Measurements from ENCODE around the gene TMED1. TPM values are rescaled to one million over a fixed set of nuclear protein-coding genes. Genes with fewer than 3 reads are reported as not detected.

TMED1 gene
- total RNA-seq, 6 donors from 2014 or later, result 11.3 to 40.7 (median 25.1) TPM

DNA sequence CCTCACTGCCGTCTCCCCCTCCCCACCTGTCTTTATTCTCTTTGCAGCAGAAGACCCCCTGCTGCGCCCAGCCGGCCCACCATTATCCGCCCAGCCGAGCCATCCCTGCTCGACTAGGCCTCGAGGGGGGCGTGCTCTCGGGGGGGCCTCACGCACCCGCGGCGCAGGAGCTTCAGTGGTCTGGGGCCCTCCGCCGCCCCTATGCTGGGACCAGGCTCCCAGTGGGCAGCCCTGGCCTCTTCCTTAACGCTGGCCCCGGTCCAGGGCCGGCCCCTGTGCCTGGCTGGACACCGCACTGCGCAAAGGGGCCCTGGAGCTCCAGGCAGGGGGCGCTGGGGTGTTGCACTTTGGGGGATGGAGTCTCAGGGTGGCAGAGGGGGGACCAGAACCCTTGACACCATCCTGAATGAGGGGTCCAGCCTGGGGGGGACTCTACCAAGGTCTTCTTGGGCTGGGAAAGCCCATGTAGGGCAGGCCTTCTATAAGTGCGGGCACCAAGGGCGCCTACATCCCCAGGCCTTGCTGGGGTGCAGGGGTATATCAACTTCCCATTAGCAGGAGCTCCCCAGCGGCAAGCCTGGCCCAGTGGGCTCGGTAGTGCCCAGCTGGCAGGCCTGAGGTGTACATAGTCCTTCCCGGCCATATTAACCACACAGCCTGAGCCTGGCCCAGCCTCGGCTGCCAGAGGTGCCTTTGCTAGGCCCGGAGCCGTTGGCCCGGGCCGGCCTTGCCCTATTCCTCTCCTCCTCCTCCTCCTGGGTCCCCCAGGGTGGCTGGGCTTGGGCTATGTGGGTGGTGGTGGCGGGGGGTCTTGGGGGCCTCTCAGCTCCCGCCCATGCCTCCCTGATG, 4.9 kb downstream of the TMED1 start:
- Histone ChIP-seq H3K36me3 (peaks cover 33 to 81% (median 67%) of the 10 kb centered on the region in 4 donors), H3K4me3 (no peak overlapping the region), H3K4me1 (peaks cover 0 to 12% (median 4%) of the 10 kb centered on the region in 4 donors), H3K27ac (no peak overlapping the region), H3K9me3 (no peaks in the 10 kb centered on the region), H3K27me3 (no peaks in the 10 kb centered on the region)
- DNase-seq (peak in 1 of 2 donors; percentile 81), ATAC-seq (ENCODE audit: low FRiP score in 2 of 2) (no peak)
- 93 to 96% methylated on average over 8 to 23 of the region's 33 CpGs for WGBS, 2 donors
- TF ChIP-seq POLR2AphosphoS5 (IDR thresholded peaks at IDR 0.05), result no peak
- TF ChIP-seq EP300 (IDR thresholded peaks at IDR 0.05), result no peak

DNA sequence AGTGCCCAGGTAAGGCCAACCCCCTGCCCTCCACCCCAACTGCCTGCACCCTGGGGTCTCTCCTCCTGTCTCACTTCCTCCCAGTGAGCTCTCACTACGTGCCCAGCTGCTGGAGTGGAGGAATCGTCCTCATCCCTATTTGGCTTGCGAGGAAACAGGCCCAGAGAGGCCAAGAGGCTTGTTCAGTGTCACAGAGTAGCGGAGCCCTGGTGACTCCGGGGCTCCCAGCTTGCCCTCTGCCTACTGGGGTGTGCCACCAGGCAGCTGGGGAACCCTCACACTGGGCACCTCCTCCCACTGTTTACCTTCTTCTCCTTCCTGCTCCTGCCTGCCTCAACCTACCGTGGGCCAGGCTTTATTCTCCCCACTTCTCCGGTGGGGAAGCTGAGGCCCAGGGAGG, 5.6 kb downstream of the TMED1 start:
- Histone ChIP-seq H3K9me3 (no peaks in the 10 kb centered on the region), H3K27me3 (no peaks in the 10 kb centered on the region), H3K27ac (no peak overlapping the region), H3K4me1 (peaks cover 0 to 10% (median 4%) of the 10 kb centered on the region in 4 donors), H3K4me3 (no peak overlapping the region), H3K36me3 (peaks cover 36 to 89% (median 75%) of the 10 kb centered on the region in 4 donors)
- 96 to 100% methylated on average over 2 to 7 of the region's 7 CpGs for WGBS, 2 donors
- DNase-seq, result no peak
- no peak for ATAC-seq (ENCODE audit: low FRiP score in 2 of 2)
- no peak for TF ChIP-seq POLR2AphosphoS5 (IDR thresholded peaks at IDR 0.05)
- no peak for TF ChIP-seq EP300 (IDR thresholded peaks at IDR 0.05)
- TF ChIP-seq, protein P1, sequence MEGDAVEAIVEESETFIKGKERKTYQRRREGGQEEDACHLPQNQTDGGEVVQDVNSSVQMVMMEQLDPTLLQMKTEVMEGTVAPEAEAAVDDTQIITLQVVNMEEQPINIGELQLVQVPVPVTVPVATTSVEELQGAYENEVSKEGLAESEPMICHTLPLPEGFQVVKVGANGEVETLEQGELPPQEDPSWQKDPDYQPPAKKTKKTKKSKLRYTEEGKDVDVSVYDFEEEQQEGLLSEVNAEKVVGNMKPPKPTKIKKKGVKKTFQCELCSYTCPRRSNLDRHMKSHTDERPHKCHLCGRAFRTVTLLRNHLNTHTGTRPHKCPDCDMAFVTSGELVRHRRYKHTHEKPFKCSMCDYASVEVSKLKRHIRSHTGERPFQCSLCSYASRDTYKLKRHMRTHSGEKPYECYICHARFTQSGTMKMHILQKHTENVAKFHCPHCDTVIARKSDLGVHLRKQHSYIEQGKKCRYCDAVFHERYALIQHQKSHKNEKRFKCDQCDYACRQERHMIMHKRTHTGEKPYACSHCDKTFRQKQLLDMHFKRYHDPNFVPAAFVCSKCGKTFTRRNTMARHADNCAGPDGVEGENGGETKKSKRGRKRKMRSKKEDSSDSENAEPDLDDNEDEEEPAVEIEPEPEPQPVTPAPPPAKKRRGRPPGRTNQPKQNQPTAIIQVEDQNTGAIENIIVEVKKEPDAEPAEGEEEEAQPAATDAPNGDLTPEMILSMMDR (IDR thresholded peaks at IDR 0.05), result no peak
- TF ChIP-seq POLR2A (IDR thresholded peaks at IDR 0.05), result no peak

DNA sequence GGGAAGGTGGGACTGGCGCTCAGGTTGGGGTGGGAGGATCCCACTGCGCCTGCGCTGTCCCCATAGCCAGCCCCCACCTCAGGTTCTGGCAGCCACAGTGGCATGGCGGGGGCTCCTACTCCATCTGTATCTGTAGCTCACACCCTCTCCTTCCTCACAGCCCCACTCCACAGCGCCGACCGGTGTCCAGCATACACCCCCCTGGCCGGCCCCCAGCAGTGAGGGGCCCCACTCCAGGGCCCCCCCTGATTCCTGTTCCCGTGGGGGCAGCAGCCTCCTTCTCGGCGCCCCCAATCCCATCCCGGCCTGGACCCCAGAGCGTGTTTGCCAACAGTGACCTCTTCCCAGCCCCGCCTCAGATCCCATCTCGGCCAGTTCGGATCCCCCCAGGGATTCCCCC, 6.0 kb downstream of the TMED1 start:
- peak in 1 of 2 donors; percentile 55 for DNase-seq
- Histone ChIP-seq H3K36me3 (peaks cover 40 to 93% (median 79%) of the 10 kb centered on the region in 4 donors), H3K9me3 (no peaks in the 10 kb centered on the region), H3K4me3 (no peak overlapping the region), H3K4me1 (peaks cover 0 to 6% (median 2%) of the 10 kb centered on the region in 4 donors), H3K27me3 (no peaks in the 10 kb centered on the region), H3K27ac (no peak overlapping the region)
- ATAC-seq (ENCODE audit: low FRiP score in 2 of 2), result peak in 1 of 2 donors; percentile 6
- TF ChIP-seq EP300 (IDR thresholded peaks at IDR 0.05) (no peak), POLR2A (IDR thresholded peaks at IDR 0.05) (no peak), POLR2AphosphoS5 (IDR thresholded peaks at IDR 0.05) (no peak)
- TF ChIP-seq, protein P1 (IDR thresholded peaks at IDR 0.05), result no peak
- 78 to 95% methylated on average over 5 to 6 of the region's 16 CpGs for WGBS, 2 donors

DNA sequence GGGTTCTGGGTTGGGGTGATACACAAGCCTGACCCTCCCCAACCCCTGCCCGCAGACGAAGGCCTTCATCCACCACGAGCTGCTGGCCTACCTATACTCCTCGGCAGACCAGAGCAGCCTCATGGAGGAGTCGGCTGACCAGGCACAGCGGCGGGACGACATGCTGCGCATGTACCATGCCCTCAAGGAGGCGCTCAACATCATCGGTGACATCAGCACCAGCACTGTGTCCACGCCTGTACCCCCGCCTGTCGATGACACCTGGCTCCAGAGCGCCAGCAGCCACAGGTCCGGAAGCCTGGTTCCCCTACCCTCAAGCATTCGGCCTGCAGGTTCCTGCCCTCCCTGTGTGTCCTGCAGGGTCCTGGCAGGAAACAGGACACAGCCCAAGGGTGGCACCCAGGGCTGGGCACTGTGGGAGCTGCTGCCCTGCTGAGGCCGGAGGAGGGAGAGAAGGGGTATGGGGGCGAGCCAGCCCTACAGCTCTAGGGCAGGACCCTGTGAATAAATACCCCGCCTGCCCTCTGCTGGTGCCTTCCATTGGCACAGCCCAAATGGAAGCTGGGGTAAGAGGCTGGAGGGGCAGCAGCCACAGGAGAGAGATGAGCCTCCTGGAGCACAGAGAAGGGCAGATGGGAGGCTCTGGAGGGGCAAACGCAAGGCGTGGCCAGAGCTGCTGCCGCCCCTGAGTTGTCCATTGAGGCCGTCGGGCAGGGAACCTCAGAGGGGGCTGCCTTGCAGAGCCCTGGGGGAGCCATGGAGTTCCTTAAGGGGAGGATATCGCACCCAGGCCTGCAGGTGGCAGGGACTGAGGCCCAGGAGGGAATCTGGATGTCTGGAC, 6.8 kb downstream of the TMED1 start:
- ATAC-seq (ENCODE audit: low FRiP score in 2 of 2) (peak in 1 of 2 donors; percentile 1), DNase-seq (peak in 1 of 2 donors; percentile 73)
- TF ChIP-seq POLR2A (IDR thresholded peaks at IDR 0.05), result no peak
- TF ChIP-seq POLR2AphosphoS5 (IDR thresholded peaks at IDR 0.05), result no peak
- TF ChIP-seq, protein P1 (IDR thresholded peaks at IDR 0.05), result peak in 1 of 6 experiments; percentile 6
- Histone ChIP-seq H3K27ac (no peak overlapping the region), H3K36me3 (peaks cover 48 to 97% (median 86%) of the 10 kb centered on the region in 4 donors), H3K27me3 (no peaks in the 10 kb centered on the region), H3K4me3 (no peak overlapping the region), H3K9me3 (no peaks in the 10 kb centered on the region), H3K4me1 (no peaks in the 10 kb centered on the region)
- 91 to 95% methylated on average over 18 to 26 of the region's 26 CpGs for WGBS, 2 donors

DNA sequence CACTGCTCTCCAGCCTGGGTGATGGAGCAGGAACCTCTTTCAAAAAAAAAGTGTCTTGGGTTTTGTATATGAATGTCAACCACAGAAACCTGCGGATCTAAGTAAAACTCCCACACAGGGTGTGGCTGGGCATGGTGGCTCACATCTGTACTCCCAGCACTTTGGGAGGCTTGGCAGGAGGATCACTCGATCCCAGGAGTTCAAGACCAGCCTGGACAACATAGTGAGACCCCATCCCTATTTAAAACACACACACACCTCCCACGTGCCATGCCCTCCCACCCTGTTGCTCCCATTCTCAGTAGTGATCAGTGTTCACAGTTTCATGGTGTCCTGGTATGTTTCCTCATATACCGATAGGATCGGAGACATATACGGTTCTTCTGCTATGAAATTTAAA, 9.2 kb downstream of the TMED1 start:
- WGBS, 2 donors, result 88 to 95% methylated on average over 4 to 6 of the region's 6 CpGs
- ATAC-seq (ENCODE audit: low FRiP score in 2 of 2) (no peak), DNase-seq (no peak)
- peaks cover 48 to 98% (median 87%) of the 10 kb centered on the region in 4 donors for H3K36me3 ChIP-seq
- H3K27me3 ChIP-seq, result no peaks in the 10 kb centered on the region
- no peak for TF ChIP-seq POLR2AphosphoS5 (IDR thresholded peaks at IDR 0.05)
- no peak for TF ChIP-seq EP300 (IDR thresholded peaks at IDR 0.05)
- no peak for TF ChIP-seq POLR2A (IDR thresholded peaks at IDR 0.05)
- TF ChIP-seq, protein P1 (IDR thresholded peaks at IDR 0.05), result no peak
- no peaks in the 10 kb centered on the region for H3K4me1 ChIP-seq
- H3K27ac ChIP-seq, result no peak overlapping the region
- no peaks in the 10 kb centered on the region for H3K9me3 ChIP-seq
- no peak overlapping the region for H3K4me3 ChIP-seq

Measured in upper lobe of left lung (tissue), 6 donors.